ENCODE data around the gene MARCHF4.

Gene MARCHF4

GRCh38 chr2:216348756-216349308, 23.5 kb downstream of the MARCHF4 start:
- DNase-seq: peak in 1 of 2 experiments; percentile 36

GRCh38 chr2:216346781-216347180, 25.5 kb downstream of the MARCHF4 start:
- no peak for DNase-seq

GRCh38 chr2:216345846-216346245, 26.4 kb downstream of the MARCHF4 start:
- DNase-seq: no peak

GRCh38 chr2:216344950-216345300, 27.4 kb downstream of the MARCHF4 start:
- no peak for DNase-seq

- no peak for DNase-seq
Measured at GRCh38 chr2:216344206-216344949, 27.9 kb downstream of the MARCHF4 start.

GRCh38 chr2:216343221-216343980, 28.9 kb downstream of the MARCHF4 start:
- DNase-seq: no peak

- DNase-seq: peak in 1 of 2 experiments; percentile 38
Measured at GRCh38 chr2:216341121-216341520, 31.2 kb downstream of the MARCHF4 start.

- DNase-seq: no peak
Measured at GRCh38 chr2:216340280-216340631, 32.0 kb downstream of the MARCHF4 start.

GRCh38 chr2:216339456-216340279, 32.6 kb downstream of the MARCHF4 start:
- no peak for DNase-seq

GRCh38 chr2:216335252-216335651, 37.0 kb downstream of the MARCHF4 start:
- no peak for DNase-seq

- no peak for DNase-seq
Measured at GRCh38 chr2:216328347-216328746, 43.9 kb downstream of the MARCHF4 start.

GRCh38 chr2:216327447-216327935, 44.8 kb downstream of the MARCHF4 start:
- no peak for DNase-seq

Data from activated CD4-positive, alpha-beta T cell treated with anti-CD3 and anti-CD28 coated beads, Interleukin-2, amount 50 U/mL, for 48 hours (primary cell).